ENCODE data around the gene DIO3. TPM values are rescaled to one million over a fixed set of nuclear protein-coding genes. Genes with fewer than 3 reads are reported as not detected.

DIO3 gene
- polyA plus RNA-seq, 1 donor from 2014 or later, result 49.2 TPM

DNA sequence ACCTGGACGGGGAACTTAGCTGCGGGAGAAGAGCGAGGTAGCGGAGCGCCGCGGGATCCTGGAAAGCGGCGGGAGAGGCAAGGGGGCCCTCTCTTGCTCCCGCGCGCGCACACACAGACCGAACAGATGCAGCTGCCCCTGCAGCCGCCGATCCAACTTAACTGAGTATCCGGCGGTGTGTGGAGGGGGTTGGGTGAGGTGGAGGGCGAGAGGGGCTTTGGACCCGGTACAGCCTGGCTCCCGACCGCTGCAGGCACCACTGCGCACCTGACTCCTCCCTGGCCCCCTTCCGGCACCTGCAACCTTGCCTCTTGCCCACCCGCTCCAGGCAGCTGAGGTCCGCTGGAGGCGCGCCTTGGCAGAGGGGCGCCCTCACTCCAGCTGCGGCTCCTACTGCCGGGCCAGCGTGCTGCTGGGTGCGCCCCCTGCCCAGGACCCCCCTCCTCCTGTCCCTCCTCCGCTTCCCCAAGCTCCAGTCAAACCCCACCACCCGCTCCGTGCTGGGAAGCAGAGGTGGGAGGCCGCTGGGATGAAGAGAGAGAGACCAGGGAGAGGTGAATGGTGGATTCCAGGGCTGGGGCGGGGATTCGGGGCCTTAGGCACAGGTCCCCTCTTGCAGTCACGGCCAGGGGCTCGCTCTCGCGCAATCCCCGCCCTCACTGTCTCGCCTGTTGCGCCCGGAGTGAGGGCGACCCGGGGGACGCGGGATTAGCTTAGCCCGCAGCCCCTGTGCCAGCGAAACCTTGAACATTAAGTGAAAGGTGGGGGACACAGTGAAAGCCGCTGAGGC is 2.6 kb downstream of the DIO3 start:
- H3K9ac ChIP-seq (ENCODE audit: low read length), result peak overlapping the region; percentile 56
- peaks cover 75% of the 10 kb centered on the region for H3K27me3 ChIP-seq (ENCODE audit: insufficient read depth, low read depth, low read length)
- no peaks in the 10 kb centered on the region for H3K9me2 ChIP-seq (ENCODE audit: insufficient read depth, low read length)
- peak overlapping the region; percentile 74 for H3K4me3 ChIP-seq (ENCODE audit: low read length)
- no peak for TF ChIP-seq TAF1 (IDR thresholded peaks at IDR 0.05; ENCODE audit: low read depth)
- no peak for TF ChIP-seq MXI1 (conservative IDR thresholded peaks at IDR 0.05; ENCODE audit: poor library complexity, severe bottlenecking)
- peak; percentile 6 for TF ChIP-seq SMC3 (conservative IDR thresholded peaks at IDR 0.05; ENCODE audit: poor library complexity)
- TF ChIP-seq EZH2 (IDR thresholded peaks at IDR 0.05; ENCODE audit: borderline replicate concordance, insufficient read depth, low read length, poor library complexity, severe bottlenecking), result peak; percentile 30
- TF ChIP-seq REST (IDR thresholded peaks at IDR 0.05; ENCODE audit: borderline replicate concordance), result no peak
- TF ChIP-seq EP300 (conservative IDR thresholded peaks at IDR 0.05; ENCODE audit: poor library complexity, severe bottlenecking), result no peak
- TF ChIP-seq POLR2AphosphoS5 (IDR thresholded peaks at IDR 0.05), result no peak
- TF ChIP-seq, protein P1, sequence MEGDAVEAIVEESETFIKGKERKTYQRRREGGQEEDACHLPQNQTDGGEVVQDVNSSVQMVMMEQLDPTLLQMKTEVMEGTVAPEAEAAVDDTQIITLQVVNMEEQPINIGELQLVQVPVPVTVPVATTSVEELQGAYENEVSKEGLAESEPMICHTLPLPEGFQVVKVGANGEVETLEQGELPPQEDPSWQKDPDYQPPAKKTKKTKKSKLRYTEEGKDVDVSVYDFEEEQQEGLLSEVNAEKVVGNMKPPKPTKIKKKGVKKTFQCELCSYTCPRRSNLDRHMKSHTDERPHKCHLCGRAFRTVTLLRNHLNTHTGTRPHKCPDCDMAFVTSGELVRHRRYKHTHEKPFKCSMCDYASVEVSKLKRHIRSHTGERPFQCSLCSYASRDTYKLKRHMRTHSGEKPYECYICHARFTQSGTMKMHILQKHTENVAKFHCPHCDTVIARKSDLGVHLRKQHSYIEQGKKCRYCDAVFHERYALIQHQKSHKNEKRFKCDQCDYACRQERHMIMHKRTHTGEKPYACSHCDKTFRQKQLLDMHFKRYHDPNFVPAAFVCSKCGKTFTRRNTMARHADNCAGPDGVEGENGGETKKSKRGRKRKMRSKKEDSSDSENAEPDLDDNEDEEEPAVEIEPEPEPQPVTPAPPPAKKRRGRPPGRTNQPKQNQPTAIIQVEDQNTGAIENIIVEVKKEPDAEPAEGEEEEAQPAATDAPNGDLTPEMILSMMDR (IDR thresholded peaks at IDR 0.05; ENCODE audit: poor library complexity, severe bottlenecking), result no peak
- TF ChIP-seq RAD21 (conservative IDR thresholded peaks at IDR 0.05), result peak; percentile 34
- H3K36me3 ChIP-seq (ENCODE audit: insufficient read depth, low read length), result no peaks in the 10 kb centered on the region
- no peaks in the 10 kb centered on the region for H3F3A ChIP-seq (ENCODE audit: insufficient read depth, low read length, poor library complexity, severe bottlenecking)
- no peaks in the 10 kb centered on the region for H4K20me1 ChIP-seq (ENCODE audit: insufficient read depth)
- no peaks in the 10 kb centered on the region for H3K79me2 ChIP-seq (replicated peaks; ENCODE audit: insufficient read depth, low read length)
- no peaks in the 10 kb centered on the region for H3K9me3 ChIP-seq (ENCODE audit: low read length)
- no peak overlapping the region for H2AFZ ChIP-seq (ENCODE audit: low read depth, low read length)
- H3K4me2 ChIP-seq (ENCODE audit: low read length), result peak overlapping the region; percentile 80
- no peak overlapping the region for H3K27ac ChIP-seq (ENCODE audit: low read length)

DNA sequence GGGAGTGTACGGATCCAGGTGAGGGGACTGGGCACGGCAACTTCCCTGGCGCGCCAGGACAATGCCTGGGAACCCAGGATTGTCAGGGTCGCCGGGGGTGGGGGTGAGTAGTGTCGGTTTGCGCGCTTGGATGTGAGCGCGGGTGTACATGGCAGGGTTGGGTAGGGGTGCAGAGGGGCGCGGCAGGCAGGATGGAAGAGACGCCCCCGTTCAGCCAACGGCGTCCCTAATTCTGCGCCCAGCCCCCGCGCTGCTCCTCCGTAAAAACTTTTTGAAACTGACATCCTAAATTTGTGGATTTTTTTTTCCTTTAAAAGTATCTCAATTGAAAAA is 3.1 kb downstream of the DIO3 start:
- Histone ChIP-seq H3K4me2 (ENCODE audit: low read length) (peak overlapping the region; percentile 68), H3K9me2 (ENCODE audit: insufficient read depth, low read length) (no peaks in the 10 kb centered on the region), H3K9me3 (ENCODE audit: low read length) (no peaks in the 10 kb centered on the region), H3K36me3 (ENCODE audit: insufficient read depth, low read length) (no peaks in the 10 kb centered on the region), H3K4me3 (ENCODE audit: low read length) (peak overlapping the region; percentile 74), H3K9ac (ENCODE audit: low read length) (peak overlapping the region; percentile 56), H2AFZ (ENCODE audit: low read depth, low read length) (no peak overlapping the region), H4K20me1 (ENCODE audit: insufficient read depth) (no peaks in the 10 kb centered on the region), H3K27me3 (ENCODE audit: insufficient read depth, low read depth, low read length) (peaks cover 69% of the 10 kb centered on the region), H3K27ac (ENCODE audit: low read length) (no peak overlapping the region), H3K79me2 (replicated peaks; ENCODE audit: insufficient read depth, low read length) (no peaks in the 10 kb centered on the region), H3F3A (ENCODE audit: insufficient read depth, low read length, poor library complexity, severe bottlenecking) (no peaks in the 10 kb centered on the region)
- no peak for TF ChIP-seq EZH2 (IDR thresholded peaks at IDR 0.05; ENCODE audit: borderline replicate concordance, insufficient read depth, low read length, poor library complexity, severe bottlenecking)

All from neural cell (in vitro differentiated cells).